Thyroid gland (tissue), 4 donors: ENCODE measurements around the gene LHX6. TPM values are rescaled to one million over a fixed set of nuclear protein-coding genes. Genes with fewer than 3 reads are reported as not detected.

Source experiments
- DNase-seq, 2 donors: peaks; one replicate each; pipeline ENCODE4 v3.0.0-alpha.2; 2019
- H3K27ac ChIP-seq, 3 donors: fragments of 200-600 bp; sonication (generic); 1 replicate in 2 of 3; 2 replicates in 1 of 3; pipeline ENCODE4 v1.5.1; 2016 to 2019; ENCODE audit warnings: mild to moderate bottlenecking in 1 of 3, moderate library complexity in 1 of 3
- H3K27me3 ChIP-seq: fragments of 200-600 bp; sonication (generic); one replicate; pipeline ENCODE4 v1.5.1; 2019
- H3K36me3 ChIP-seq, 2 donors: fragments of 200-600 bp; sonication (generic); one replicate each; pipeline ENCODE4 v1.5.1; 2016 to 2019
- H3K4me1 ChIP-seq, 2 donors: fragments of 200-600 bp; sonication (generic); one replicate each; pipeline ENCODE4 v1.5.1; 2017 to 2019
- H3K4me3 ChIP-seq, 3 donors: fragments of 200-600 bp; sonication (generic); replicated peaks in 1 of 3; 1 replicate in 2 of 3; 2 replicates in 1 of 3; pipeline ENCODE4 v1.5.1; 2016; ENCODE audit warnings: mild to moderate bottlenecking in 1 of 3
- H3K9me3 ChIP-seq: fragments of 200-600 bp; sonication (generic); one replicate; pipeline ENCODE4 v1.5.1; 2017
- CTCF ChIP-seq, 6 experiments: fragments of 200-600 bp in 3 of 6; fragments of 450-650 bp in 3 of 6; sonication (generic) in 3 of 6; IDR thresholded peaks; one replicate each; pipeline ENCODE4 v1.5.1; 2016 to 2019; ENCODE audit warnings: antibody characterized with exemption in 6 of 6, mild to moderate bottlenecking in 2 of 6, inconsistent platforms in 1 of 6, moderate library complexity in 1 of 6
- POLR2A ChIP-seq, 2 donors: fragments of 450-650 bp; IDR thresholded peaks; one replicate each; pipeline ENCODE4 v1.6.1; 2017; ENCODE audit warnings: antibody characterized with exemption in 2 of 2, mild to moderate bottlenecking in 2 of 2, moderate library complexity in 1 of 2
- WGBS, 2 donors: methylation state at CpG; one replicate each; pipeline ENCODE4 v1.1.5; 2017; 5-methylcytosine and 5-hydroxymethylcytosine counted together
- intact Hi-C: fragments of 100-400 bp; cut with DNase I; formaldehyde crosslinking; loops from one replicate; pipeline ENCODE4 v1.15.1; 2023
- total RNA-seq, 4 donors: library from RNA; depleted of rRNA; stranded (reverse); fragments of >200 nt; gene quantifications; one replicate each; pipeline ENCODE4 v1.2.3, GENCODE V29; 2016

The LHX6 gene
- total RNA-seq, 4 donors from 2014 or later, result 1.3 to 4.4 (median 1.7) TPM

DNA sequence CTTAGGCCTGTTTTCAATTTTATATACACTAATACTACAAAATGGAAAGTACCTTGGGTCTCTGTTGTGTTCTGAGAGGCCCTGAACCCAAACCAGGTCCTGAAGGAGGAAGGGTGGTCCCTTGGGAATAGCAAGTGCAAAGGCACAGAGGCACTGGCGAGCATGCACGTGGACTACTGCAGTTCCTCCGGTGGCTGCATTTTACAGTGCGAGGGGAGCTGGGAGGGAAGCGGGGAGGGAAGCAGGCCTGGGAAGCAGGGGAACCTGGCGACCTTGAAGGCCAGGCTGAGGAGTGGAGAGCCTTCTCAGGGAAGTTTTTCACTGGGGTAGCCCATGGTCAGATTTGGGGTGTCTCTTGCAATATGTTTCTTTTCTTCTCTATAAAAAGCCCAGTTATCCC lies 35.1 kb downstream of the LHX6 start:
- TF ChIP-seq CTCF (IDR thresholded peaks at IDR 0.05) (no peak), POLR2A (IDR thresholded peaks at IDR 0.05) (no peak)
- WGBS, 2 donors, result 86 to 87% methylated on average over 6 of the region's 6 CpGs
- no peaks in the 10 kb centered on the region for H3K27me3 ChIP-seq
- no peaks in the 10 kb centered on the region for H3K36me3 ChIP-seq
- H3K4me3 ChIP-seq, result no peak overlapping the region
- intact Hi-C loops, result no loop called here
- no peak for DNase-seq
- H3K4me1 ChIP-seq, result no peaks in the 10 kb centered on the region
- H3K9me3 ChIP-seq, result no peaks in the 10 kb centered on the region
- no peak overlapping the region for H3K27ac ChIP-seq

GRCh38 chr9:122192914-122193525 lies 35.7 kb downstream of the LHX6 start:
- intact Hi-C loops, result no loop called here
- Histone ChIP-seq H3K4me1 (no peaks in the 10 kb centered on the region), H3K36me3 (no peaks in the 10 kb centered on the region), H3K4me3 (no peak overlapping the region), H3K27ac (no peak overlapping the region), H3K9me3 (no peaks in the 10 kb centered on the region), H3K27me3 (no peaks in the 10 kb centered on the region)
- TF ChIP-seq CTCF (IDR thresholded peaks at IDR 0.05) (no peak), POLR2A (IDR thresholded peaks at IDR 0.05) (no peak)
- 79 to 85% methylated on average over 16 of the region's 16 CpGs for WGBS, 2 donors
- no peak for DNase-seq

DNA sequence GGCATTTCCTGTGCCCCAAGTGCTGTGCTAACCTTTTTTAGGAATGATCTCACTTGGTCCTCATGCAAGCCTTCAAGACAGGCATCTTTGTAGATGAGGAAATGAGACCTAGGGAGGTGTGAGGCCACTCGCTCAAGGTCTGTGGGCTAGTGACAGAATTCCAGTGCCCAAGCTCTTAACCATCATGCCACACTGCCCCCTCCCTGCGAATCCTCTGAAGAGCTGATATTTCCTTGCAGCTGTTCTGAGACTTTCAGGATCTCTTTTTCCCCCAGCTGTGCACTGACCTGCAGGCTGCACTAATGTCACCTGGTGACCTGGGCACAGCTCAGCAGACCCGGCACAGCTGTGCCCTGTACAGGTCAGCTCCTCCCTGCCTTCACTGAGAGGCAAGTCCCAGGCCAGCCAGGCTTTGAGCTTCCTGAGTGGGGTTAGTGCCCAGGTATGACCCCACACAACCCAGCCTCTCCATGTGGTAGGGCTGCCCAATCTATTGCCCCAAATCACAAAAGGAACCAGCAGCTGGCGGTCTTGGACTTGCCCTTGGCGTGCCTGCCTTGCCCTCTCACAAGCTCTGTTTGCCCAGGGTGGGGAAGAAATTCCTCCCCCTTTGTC lies 36.4 kb downstream of the LHX6 start:
- Histone ChIP-seq H3K4me1 (no peaks in the 10 kb centered on the region), H3K36me3 (no peaks in the 10 kb centered on the region), H3K9me3 (no peaks in the 10 kb centered on the region), H3K27me3 (no peaks in the 10 kb centered on the region), H3K4me3 (no peak overlapping the region), H3K27ac (no peak overlapping the region)
- no peak for TF ChIP-seq CTCF (IDR thresholded peaks at IDR 0.05)
- no peak for TF ChIP-seq POLR2A (IDR thresholded peaks at IDR 0.05)
- DNase-seq, result no peak
- intact Hi-C loops, result no loop called here
- 87 to 89% methylated on average over 5 of the region's 5 CpGs for WGBS, 2 donors

DNA sequence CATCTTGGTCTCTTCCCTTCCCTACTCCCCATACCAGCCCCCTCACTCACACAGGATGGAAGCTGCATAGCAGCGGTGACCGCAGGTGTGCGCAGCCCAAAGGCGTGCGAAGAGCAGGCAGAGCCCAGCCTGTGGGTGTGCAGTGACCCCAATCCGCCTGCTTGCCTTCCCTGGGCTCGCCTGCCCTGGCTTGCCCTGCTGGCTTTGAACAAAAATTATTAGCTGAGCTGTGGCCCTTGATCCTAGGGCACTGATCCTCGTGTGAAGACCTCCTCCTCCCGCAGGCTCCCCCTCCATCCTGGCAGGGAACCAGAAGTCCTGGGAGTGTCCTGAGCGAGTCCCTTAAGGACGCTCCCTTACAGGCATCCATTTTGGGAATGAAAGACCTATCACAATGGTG lies 37.2 kb downstream of the LHX6 start:
- TF ChIP-seq POLR2A (IDR thresholded peaks at IDR 0.05) (no peak), CTCF (IDR thresholded peaks at IDR 0.05) (no peak)
- intact Hi-C loops, result no loop called here
- Histone ChIP-seq H3K4me3 (no peak overlapping the region), H3K27me3 (no peaks in the 10 kb centered on the region), H3K36me3 (no peaks in the 10 kb centered on the region), H3K27ac (no peak overlapping the region), H3K9me3 (no peaks in the 10 kb centered on the region), H3K4me1 (no peaks in the 10 kb centered on the region)
- WGBS, 2 donors, result 54 to 74% methylated on average over 10 to 11 of the region's 11 CpGs
- no peak for DNase-seq

DNA sequence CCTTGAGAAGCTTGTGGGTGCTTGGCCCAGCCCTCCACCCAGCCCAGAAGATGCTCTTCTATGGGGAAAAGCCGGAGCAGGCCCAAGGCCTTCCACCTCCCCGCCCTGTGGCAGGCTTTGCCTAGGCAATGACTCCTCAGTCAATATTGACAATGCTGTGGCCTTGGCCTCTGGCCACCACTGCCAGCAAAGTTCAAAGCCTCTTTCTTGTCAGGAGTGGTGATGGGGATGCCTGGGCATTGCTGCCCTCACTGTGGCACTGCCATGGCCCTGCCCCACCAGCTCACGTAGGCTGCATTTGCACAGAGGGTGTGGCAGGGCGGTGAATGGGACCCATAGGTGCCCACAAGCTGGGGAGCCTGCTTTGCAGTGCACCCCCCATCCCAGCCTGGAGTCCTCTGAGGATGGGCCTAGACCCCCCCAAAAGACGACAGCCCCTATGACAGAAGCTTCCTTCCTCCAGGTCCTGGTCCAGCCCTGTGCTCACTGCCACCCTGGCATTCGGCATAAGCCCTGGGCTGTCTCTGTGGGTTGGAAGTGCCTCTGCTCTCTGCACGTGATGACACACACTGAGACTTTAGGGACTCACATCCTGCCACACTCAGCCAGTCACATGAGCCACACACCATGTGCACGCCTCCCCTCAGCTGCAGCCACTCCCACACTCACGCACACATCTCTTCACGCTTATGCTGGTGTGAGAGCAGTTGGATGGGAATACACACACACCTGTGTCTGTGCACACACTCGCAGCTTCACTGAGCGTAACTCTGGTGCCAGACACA lies 38.0 kb downstream of the LHX6 start:
- TF ChIP-seq POLR2A (IDR thresholded peaks at IDR 0.05) (no peak), CTCF (IDR thresholded peaks at IDR 0.05) (no peak)
- Histone ChIP-seq H3K4me1 (no peaks in the 10 kb centered on the region), H3K27me3 (no peaks in the 10 kb centered on the region), H3K27ac (no peak overlapping the region), H3K9me3 (no peaks in the 10 kb centered on the region), H3K36me3 (no peaks in the 10 kb centered on the region), H3K4me3 (no peak overlapping the region)
- WGBS, 2 donors, result 76 to 82% methylated on average over 9 of the region's 12 CpGs
- DNase-seq, result no peak
- intact Hi-C loops, result no loop called here
